Breast epithelium (tissue), 3 donors: ENCODE data around the gene FASLG.

Source experiments
- POLR2A ChIP-seq: fragments of 450-650 bp; IDR thresholded peaks from one replicate; pipeline ENCODE4 v1.6.1; 2016; ENCODE audit warnings: antibody characterized with exemption, mild to moderate bottlenecking, moderate library complexity
- POLR2AphosphoS5 ChIP-seq, 3 donors: sonication (generic); formaldehyde crosslinking; IDR thresholded peaks; one replicate each; pipeline ENCODE4 v1.6.1; 2017; ENCODE audit warnings: antibody characterized with exemption in 3 of 3
- TF ChIP-seq, protein P1 (sequence below), 3 donors: fragments of 450-650 bp; IDR thresholded peaks; one replicate each; pipeline ENCODE4 v1.5.1; 2016 to 2017; ENCODE audit warnings: antibody characterized with exemption in 3 of 3, mild to moderate bottlenecking in 3 of 3, moderate library complexity in 3 of 3

DNA sequence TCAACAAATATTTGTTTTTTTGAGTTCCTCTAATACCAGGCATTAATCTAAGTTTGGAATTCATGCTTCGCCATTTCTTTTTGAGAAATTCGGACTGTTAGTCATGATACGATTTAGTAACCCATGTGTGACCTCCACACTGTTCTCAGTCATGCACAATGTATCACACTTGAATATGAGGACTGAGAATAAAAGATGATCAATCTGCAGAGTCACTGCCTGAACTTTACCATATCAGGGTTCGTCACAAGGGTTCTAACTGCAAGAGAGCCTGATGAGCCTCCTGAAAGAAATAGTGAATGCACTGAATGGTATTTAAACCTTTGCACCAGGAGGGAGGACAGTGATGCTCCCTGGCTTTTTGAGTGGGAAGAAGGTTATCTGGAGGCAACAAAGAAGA, 10.9 kb upstream of the FASLG start:
- TF ChIP-seq, protein P1, sequence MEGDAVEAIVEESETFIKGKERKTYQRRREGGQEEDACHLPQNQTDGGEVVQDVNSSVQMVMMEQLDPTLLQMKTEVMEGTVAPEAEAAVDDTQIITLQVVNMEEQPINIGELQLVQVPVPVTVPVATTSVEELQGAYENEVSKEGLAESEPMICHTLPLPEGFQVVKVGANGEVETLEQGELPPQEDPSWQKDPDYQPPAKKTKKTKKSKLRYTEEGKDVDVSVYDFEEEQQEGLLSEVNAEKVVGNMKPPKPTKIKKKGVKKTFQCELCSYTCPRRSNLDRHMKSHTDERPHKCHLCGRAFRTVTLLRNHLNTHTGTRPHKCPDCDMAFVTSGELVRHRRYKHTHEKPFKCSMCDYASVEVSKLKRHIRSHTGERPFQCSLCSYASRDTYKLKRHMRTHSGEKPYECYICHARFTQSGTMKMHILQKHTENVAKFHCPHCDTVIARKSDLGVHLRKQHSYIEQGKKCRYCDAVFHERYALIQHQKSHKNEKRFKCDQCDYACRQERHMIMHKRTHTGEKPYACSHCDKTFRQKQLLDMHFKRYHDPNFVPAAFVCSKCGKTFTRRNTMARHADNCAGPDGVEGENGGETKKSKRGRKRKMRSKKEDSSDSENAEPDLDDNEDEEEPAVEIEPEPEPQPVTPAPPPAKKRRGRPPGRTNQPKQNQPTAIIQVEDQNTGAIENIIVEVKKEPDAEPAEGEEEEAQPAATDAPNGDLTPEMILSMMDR (IDR thresholded peaks at IDR 0.05): no peak
- TF ChIP-seq POLR2AphosphoS5 (IDR thresholded peaks at IDR 0.05) (no peak), POLR2A (no peak)
